ENCODE measurements around the gene GOLT1A. TPM values are rescaled to one million over a fixed set of nuclear protein-coding genes. Genes with fewer than 3 reads are reported as not detected.

The GOLT1A gene
- total and polyA plus RNA-seq, 2 of the 8 experiments (the other 6 are each of a cell fraction or from before 2014, with no cell fraction given), result 7.5 to 8.5 TPM

- TF ChIP-seq SIN3A (conservative IDR thresholded peaks at IDR 0.05 in 1 of 2, IDR thresholded peaks at IDR 0.05 in 1 of 2; ENCODE audit: low read depth in 1 of 2, low read length in 2 of 2), result no peak
- no peak for TF ChIP-seq CHD2 (IDR thresholded peaks at IDR 0.05; ENCODE audit: low read length)
- no peak for TF ChIP-seq E2F6 (IDR thresholded peaks at IDR 0.05)
- TF ChIP-seq GTF2F1 (IDR thresholded peaks at IDR 0.05; ENCODE audit: borderline replicate concordance, low read depth, low read length), result no peak
- TF ChIP-seq SP1 (IDR thresholded peaks at IDR 0.05; ENCODE audit: low read depth, low read length), result no peak
These were observed 18.7 kb upstream of the GOLT1A start (continued) for GRCh38 chr1:204232526-204232925.
